Mucosa of descending colon (tissue), 3 donors: ENCODE measurements around the gene ALG11. TPM values are rescaled to one million over a fixed set of nuclear protein-coding genes. Genes with fewer than 3 reads are reported as not detected.
"Not testable (repeated sequence)": the region's sequence is repeated elsewhere in the genome, so short reads cannot be mapped to it uniquely, and the experiment has no call there.

Experiments
- ATAC-seq: fragments of 200-7000 bp; cut with Tn5 transposase; one replicate; pipeline ENCODE4 v1.9.1; 2020; ENCODE audit warnings: mild to moderate bottlenecking, moderate library complexity
- DNase-seq, 3 donors: peaks; one replicate each; pipeline ENCODE4 v3.0.0-alpha.2; 2020
- H3K36me3 ChIP-seq: fragments of 200-600 bp; one replicate; pipeline ENCODE4 v1.8.0; 2021; ENCODE audit warnings: low read depth, mild to moderate bottlenecking
- H3K4me1 ChIP-seq: fragments of 200-600 bp; one replicate; pipeline ENCODE4 v1.8.0; 2021; ENCODE audit warnings: low read depth, mild to moderate bottlenecking
- H3K4me3 ChIP-seq: fragments of 200-600 bp; one replicate; pipeline ENCODE4 v1.8.0; 2021; ENCODE audit warnings: mild to moderate bottlenecking
- H3K9me3 ChIP-seq: fragments of 200-600 bp; one replicate; pipeline ENCODE4 v1.8.0; 2021; ENCODE audit warnings: mild to moderate bottlenecking
- CTCF ChIP-seq: fragments of 200-600 bp; IDR thresholded peaks from one replicate; pipeline ENCODE4 v1.8.0; 2022; ENCODE audit warnings: antibody characterized with exemption, mild to moderate bottlenecking
- intact Hi-C, 2 donors: fragments of 100-400 bp; cut with DNase I in 1 of 2; cut with micrococcal nuclease in 1 of 2; formaldehyde crosslinking; loops; one replicate each; pipeline versions ENCODE4 v1.11.0 to v1.11.1; 2022; cut with DNase I, micrococcal nuclease
- total RNA-seq, 3 donors: library from RNA; stranded (reverse); fragmentation: NEBNext Ultra II Directional in 2 of 3; extraction: Animal tissue kit (Norgen Biotek cat#: 25700) in 2 of 3; gene quantifications; one replicate each; pipeline versions ENCODE4 v1.2.1 to v1.2.4, GENCODE V29; 2021 to 2023
- donor health status: DM: no; HTN: no; CAD: no; lungs with moderate emphysema.
- donor health status: DM: no; HTN: no; CAD: no.
- donor health status: DM: no; HTN: yes; CAD: no.

Gene ALG11
- total RNA-seq, 3 donors from 2014 or later, result 34.3 to 43.3 (median 38.6) TPM

GRCh38 chr13:52051400-52051799, 39.2 kb downstream of the ALG11 start:
- DNase-seq, result no peak
- no peaks in the 10 kb centered on the region for H3K36me3 ChIP-seq
- ATAC-seq, result no peak
- H3K4me3 ChIP-seq, result no peak overlapping the region
- no peaks in the 10 kb centered on the region for H3K9me3 ChIP-seq
- intact Hi-C loops, result no loop called here
- no peaks in the 10 kb centered on the region for H3K4me1 ChIP-seq
- TF ChIP-seq CTCF, result no peak

- TF ChIP-seq CTCF, result no peak
- no peak for DNase-seq
- Histone ChIP-seq H3K4me1 (no peaks in the 10 kb centered on the region), H3K4me3 (no peak overlapping the region), H3K9me3 (no peaks in the 10 kb centered on the region), H3K36me3 (no peaks in the 10 kb centered on the region)
- ATAC-seq, result no peak
- intact Hi-C loops, result no loop called here
These were observed 41.3 kb downstream of the ALG11 start for GRCh38 chr13:52053460-52053859.

GRCh38 chr13:52061064-52061463, 48.9 kb downstream of the ALG11 start:
- H3K4me3 ChIP-seq, H3K4me1 ChIP-seq, ATAC-seq, H3K36me3 ChIP-seq, intact Hi-C loops, DNase-seq: not testable (repeated sequence)
- H3K9me3 ChIP-seq, result peaks cover 14% of the 10 kb centered on the region

GRCh38 chr13:52061587-52061986, 49.4 kb downstream of the ALG11 start:
- TF ChIP-seq CTCF, result no peak
- no peaks in the 10 kb centered on the region for H3K4me1 ChIP-seq
- intact Hi-C loops, result no loop called here
- no peak for ATAC-seq
- no peak overlapping the region for H3K4me3 ChIP-seq
- no peak for DNase-seq
- H3K36me3 ChIP-seq, result no peaks in the 10 kb centered on the region
- peaks cover 18% of the 10 kb centered on the region for H3K9me3 ChIP-seq

- TF ChIP-seq CTCF, result no peak
- intact Hi-C loops, result no loop called here
- no peak for ATAC-seq
These were observed 55.0 kb downstream of the ALG11 start for GRCh38 chr13:52067237-52067636.

GRCh38 chr13:52070929-52071523, 58.8 kb downstream of the ALG11 start:
- peaks cover 21% of the 10 kb centered on the region for H3K9me3 ChIP-seq
- DNase-seq (peak in 1 of 3 donors; percentile 6), ATAC-seq (peak; percentile 10)
- intact Hi-C loops, result no loop called here
- no peaks in the 10 kb centered on the region for H3K36me3 ChIP-seq
- no peaks in the 10 kb centered on the region for H3K4me1 ChIP-seq
- no peak for TF ChIP-seq CTCF
- H3K4me3 ChIP-seq, result no peak overlapping the region

More at GRCh38 chr13:52067237-52067636, 55.0 kb downstream of the ALG11 start:
- H3K36me3 ChIP-seq, result no peaks in the 10 kb centered on the region
- H3K4me3 ChIP-seq, result no peak overlapping the region
- H3K9me3 ChIP-seq, result peaks cover 34% of the 10 kb centered on the region
- DNase-seq, result peak in 1 of 3 donors; percentile 7
- no peaks in the 10 kb centered on the region for H3K4me1 ChIP-seq

Other genes with a start within 250 kb of the ALG11 start
- 10 to 100 TPM; 11.8 to 15.1 (median 14.1) TPM for gene DHRS12, start 208.2 kb upstream of the ALG11 start, total RNA-seq
- under 1 TPM; 0.07 to 0.35 (median 0.29) TPM for gene TMEM272, start 167.2 kb upstream of the ALG11 start, total RNA-seq
- gene CCDC70, start 150.4 kb upstream of the ALG11 start, total RNA-seq, result not detected
- 10 to 100 TPM; 11.3 to 26.0 (median 16.0) TPM for gene ATP7B, start 948 bp upstream of the ALG11 start, total RNA-seq
- 10 to 100 TPM; 17.4 to 21.9 (median 20.5) TPM for gene UTP14C, start 12.3 kb downstream of the ALG11 start, total RNA-seq
- under 1 TPM; 0.14 to 0.32 (median 0.29) TPM for gene NEK5, start 116.7 kb downstream of the ALG11 start, total RNA-seq
- gene NEK3, start 147.2 kb downstream of the ALG11 start, total RNA-seq, result 10 to 100 TPM; 20.5 to 44.0 (median 35.9) TPM